SK-N-SH treated with all-trans-retinoic acid at 6 μM for 48 hours (cell line): ENCODE data around the gene GPRC5A.

ENCODE experiments used
- ATAC-seq: fragments of 200-7000 bp; cut with Tn5 transposase; 3 replicates; pipeline ENCODE4 v1.9.1; 2020; ENCODE audit warnings: mild to moderate bottlenecking, moderate library complexity
- ARNTL ChIP-seq: fragments of 450-650 bp; formaldehyde crosslinking; IDR thresholded peaks from 2 replicates; pipeline ENCODE4 v1.5.0; 2020; ENCODE audit warnings: low read depth, mild to moderate bottlenecking, moderate library complexity, borderline replicate concordance
- BACH2 ChIP-seq: fragments of 250-450 bp; sonication (Bioruptor Pico); IDR thresholded peaks from 2 replicates; pipeline ENCODE4 v1.9.0; 2021; ENCODE audit warnings: mild to moderate bottlenecking, borderline replicate concordance
- CREB5 ChIP-seq: fragments of 250-450 bp; sonication (Bioruptor Pico); IDR thresholded peaks from 2 replicates; pipeline ENCODE4 v1.5.1; 2020; ENCODE audit warnings: low read depth, mild to moderate bottlenecking, moderate library complexity
- CSDC2 ChIP-seq: fragments of 250-450 bp; sonication (Bioruptor Pico); IDR thresholded peaks from 2 replicates; pipeline ENCODE4 v1.5.0; 2020; ENCODE audit warnings: mild to moderate bottlenecking, moderate library complexity
- CSRNP3 ChIP-seq: fragments of 250-450 bp; sonication (Bioruptor Pico); IDR thresholded peaks from 2 replicates; pipeline ENCODE4 v1.5.1; 2021; ENCODE audit warnings: mild to moderate bottlenecking, moderate library complexity
- ESRRG ChIP-seq: fragments of 250-450 bp; sonication (Bioruptor Pico); IDR thresholded peaks from 2 replicates; pipeline ENCODE4 v1.6.1; 2021; ENCODE audit warnings: mild to moderate bottlenecking
- GLIS3 ChIP-seq: fragments of 250-450 bp; sonication (Bioruptor Pico); IDR thresholded peaks from 2 replicates; pipeline ENCODE4 v1.5.0; 2020; ENCODE audit warnings: mild to moderate bottlenecking, moderate library complexity
- ISL1 ChIP-seq: fragments of 250-450 bp; sonication (Bioruptor Pico); IDR thresholded peaks from 2 replicates; pipeline ENCODE4 v2.1.2; 2022; ENCODE audit warnings: mild to moderate bottlenecking, moderate library complexity
- OSR1 ChIP-seq: fragments of 250-450 bp; sonication (Bioruptor Pico); IDR thresholded peaks from 2 replicates; pipeline ENCODE4 v1.8.0; 2022; ENCODE audit warnings: moderate library complexity, mild to moderate bottlenecking, inconsistent platforms
- PATZ1 ChIP-seq: fragments of 250-450 bp; sonication (Bioruptor Pico); IDR thresholded peaks from 2 replicates; pipeline ENCODE4 v1.8.0; 2020; ENCODE audit warnings: mild to moderate bottlenecking, moderate library complexity, borderline replicate concordance
- POU6F1 ChIP-seq: fragments of 250-450 bp; sonication (Bioruptor Pico); IDR thresholded peaks from 2 replicates; pipeline ENCODE4 v1.8.0; 2021; ENCODE audit warnings: low read depth, mild to moderate bottlenecking, moderate library complexity, borderline replicate concordance
- PPARA ChIP-seq: fragments of 250-450 bp; sonication (Bioruptor Pico); IDR thresholded peaks from 2 replicates; pipeline ENCODE4 v1.5.0; 2020; ENCODE audit warnings: mild to moderate bottlenecking, borderline replicate concordance
- RARB ChIP-seq: fragments of 250-450 bp; sonication (Bioruptor Pico); IDR thresholded peaks from 2 replicates; pipeline ENCODE4 v1.8.0; 2021; ENCODE audit warnings: mild to moderate bottlenecking, moderate library complexity
- SNAI2 ChIP-seq: fragments of 250-450 bp; sonication (Bioruptor Pico); IDR thresholded peaks from 2 replicates; pipeline ENCODE4 v1.5.0; 2020; ENCODE audit warnings: mild to moderate bottlenecking, moderate library complexity
- TOX ChIP-seq: fragments of 250-450 bp; sonication (Bioruptor Pico); IDR thresholded peaks from 2 replicates; pipeline ENCODE4 v1.8.0; 2021; ENCODE audit warnings: mild to moderate bottlenecking, moderate library complexity, borderline replicate concordance
- TSHZ2 ChIP-seq: fragments of 250-450 bp; sonication (Bioruptor Pico); IDR thresholded peaks from 2 replicates; pipeline ENCODE4 v1.5.0; 2020; ENCODE audit warnings: mild to moderate bottlenecking, moderate library complexity
- ZC3H10 ChIP-seq: fragments of 250-450 bp; sonication (Bioruptor Pico); IDR thresholded peaks from 2 replicates; pipeline ENCODE4 v1.5.1; 2021; ENCODE audit warnings: mild to moderate bottlenecking, moderate library complexity
- ZFP3 ChIP-seq: fragments of 250-450 bp; sonication (Bioruptor Pico); IDR thresholded peaks from 2 replicates; pipeline ENCODE4 v1.5.0; 2020; ENCODE audit warnings: mild to moderate bottlenecking, moderate library complexity
- ZFP30 ChIP-seq: fragments of 450-650 bp; formaldehyde crosslinking; IDR thresholded peaks from 2 replicates; pipeline ENCODE4 v1.5.0; 2022; ENCODE audit warnings: mild to moderate bottlenecking, moderate library complexity
- ZNF565 ChIP-seq: fragments of 450-650 bp; formaldehyde crosslinking; conservative IDR thresholded peaks from 2 replicates; pipeline ENCODE4 v1.5.0; 2020; ENCODE audit warnings: low read depth, mild to moderate bottlenecking, moderate library complexity

GPRC5A gene

GRCh38 chr12:12907552-12907951 lies 16.2 kb downstream of the GPRC5A start:
- ATAC-seq, result no peak
- TF ChIP-seq ZC3H10 (CRISPR knock-in tag), result no peak
- no peak for TF ChIP-seq PPARA (CRISPR knock-in tag)
- TF ChIP-seq ZFP3 (CRISPR knock-in tag), result no peak
- TF ChIP-seq OSR1 (CRISPR knock-in tag), result no peak
- no peak for TF ChIP-seq TSHZ2 (CRISPR knock-in tag)
- TF ChIP-seq GLIS3, result no peak
- TF ChIP-seq POU6F1, result no peak
- TF ChIP-seq CREB5 (CRISPR knock-in tag), result no peak
- TF ChIP-seq ISL1 (CRISPR knock-in tag), result no peak
- no peak for TF ChIP-seq ZNF565 (CRISPR knock-in tag)

- ATAC-seq, result no peak
These were observed 16.9 kb downstream of the GPRC5A start for GRCh38 chr12:12908252-12908651.

More at GRCh38 chr12:12908252-12908651, 16.9 kb downstream of the GPRC5A start:
- TF ChIP-seq GLIS3 (no peak), PPARA (CRISPR knock-in tag) (no peak), PATZ1 (no peak), RARB (CRISPR knock-in tag) (no peak), POU6F1 (no peak), CSDC2 (CRISPR knock-in tag) (no peak), ZNF565 (CRISPR knock-in tag) (no peak), ZC3H10 (CRISPR knock-in tag) (no peak), ZFP30 (CRISPR knock-in tag) (no peak), ESRRG (CRISPR knock-in tag) (no peak), BACH2 (no peak), TOX (no peak), SNAI2 (no peak), TSHZ2 (CRISPR knock-in tag) (no peak), CREB5 (CRISPR knock-in tag) (no peak), OSR1 (CRISPR knock-in tag) (no peak), ARNTL (CRISPR knock-in tag) (no peak), CSRNP3 (CRISPR knock-in tag) (no peak)
